B cell (primary cell): ENCODE measurements around the gene CDC42BPG. TPM values are rescaled to one million over a fixed set of nuclear protein-coding genes. Genes with fewer than 3 reads are reported as not detected.

ENCODE experiments used
- ATAC-seq: fragments of 200-7000 bp; cut with Tn5 transposase; one replicate; pipeline ENCODE4 v1.10.0; 2021; ENCODE audit warnings: low read depth, mild to moderate bottlenecking, moderate number of reproducible peaks, moderate library complexity
- CTCF ChIA-PET: fragments of 350-600 bp; sonication (Branson Sonifier 250); formaldehyde crosslinking; loops from one replicate; lab custom pipeline; 2021; ENCODE audit warnings: antibody characterized with exemption, inconsistent platforms; lab: Charles Lee
- POLR2A ChIA-PET: fragments of 350-600 bp; sonication (Branson Sonifier 250); formaldehyde crosslinking; loops from one replicate; lab custom pipeline; 2021; ENCODE audit warnings: antibody characterized with exemption; lab: Charles Lee
- DNase-seq: peaks from one replicate; pipeline ENCODE4 v3.0.0; 2013
- H2AFZ ChIP-seq: 2 replicates; pipeline ENCODE4 v1.6.1; 2012; ENCODE audit warnings: mild to moderate bottlenecking, low read depth, low read length; ENCODE audit not compliant: insufficient read depth, poor library complexity, severe bottlenecking
- H3K27ac ChIP-seq, 2 donors: 1 replicate in 1 of 2; 2 replicates in 1 of 2; pipeline ENCODE4 v1.5.1; 2012 to 2013; ENCODE audit warnings: low read length in 2 of 2, mild to moderate bottlenecking in 2 of 2, moderate library complexity in 1 of 2
- H3K27me3 ChIP-seq, 4 experiments: fragments of 200-600 bp in 1 of 4; sonication (generic) in 1 of 4; replicated peaks in 1 of 4; 1 replicate in 2 of 4; 2 replicates in 2 of 4; pipeline versions ENCODE4 v1.6.1 to v1.7.0; 2013 to 2016; ENCODE audit warnings: low read length in 3 of 4, mild to moderate bottlenecking in 2 of 4, mixed read lengths in 1 of 4, moderate library complexity in 1 of 4; ENCODE audit not compliant: insufficient read depth in 4 of 4, control insufficient read depth in 3 of 4; ENCODE audit errors: control extremely low read depth in 1 of 4
- H3K36me3 ChIP-seq, 2 experiments: replicated peaks in 1 of 2; 1 replicate in 1 of 2; 2 replicates in 1 of 2; pipeline versions ENCODE4 v1.6.1 to v1.7.1; 2013; ENCODE audit warnings: low read length in 1 of 2; ENCODE audit not compliant: insufficient read depth in 2 of 2, control insufficient read depth in 1 of 2; ENCODE audit errors: control extremely low read depth in 1 of 2, extremely low read depth in 1 of 2
- H3K4me1 ChIP-seq, 2 donors: fragments of 200-600 bp in 1 of 2; sonication (generic) in 1 of 2; 1 replicate in 1 of 2; 2 replicates in 1 of 2; pipeline versions ENCODE4 v1.5.1 to v1.6.1; 2013 to 2017; ENCODE audit warnings: low read length in 2 of 2; ENCODE audit not compliant: control insufficient read depth in 2 of 2, insufficient read depth in 2 of 2
- H3K4me2 ChIP-seq: replicated peaks from 2 replicates; pipeline ENCODE3; 2012; ENCODE audit warnings: mild to moderate bottlenecking, low read depth, low read length; ENCODE audit not compliant: poor library complexity, severe bottlenecking
- H3K4me3 ChIP-seq, 5 experiments: fragments of 200-600 bp in 1 of 5; sonication (generic) in 1 of 5; 1 replicate in 3 of 5; 2 replicates in 2 of 5; pipeline versions ENCODE4 v1.5.1 to v1.7.0; 2011 to 2016; ENCODE audit warnings: low read length in 4 of 5, mild to moderate bottlenecking in 4 of 5, low read depth in 2 of 5, control low read depth in 1 of 5, moderate library complexity in 1 of 5; ENCODE audit not compliant: insufficient read depth in 1 of 5; ENCODE audit errors: control extremely low read depth in 1 of 5, extremely low read depth in 1 of 5
- H3K79me2 ChIP-seq: fragments of 200-600 bp; sonication (generic); one replicate; pipeline ENCODE4 v1.6.0; 2016; ENCODE audit warnings: low read length; ENCODE audit not compliant: control insufficient read depth, insufficient read depth
- H3K9ac ChIP-seq: fragments of 200-600 bp; sonication (generic); 2 replicates; pipeline ENCODE4 v1.6.1; 2017; ENCODE audit warnings: mild to moderate bottlenecking, low read length, moderate library complexity
- H3K9me3 ChIP-seq, 3 donors: one replicate each; pipeline versions ENCODE4 v1.6.1 to v1.7.1; 2013; ENCODE audit warnings: low read length in 2 of 3; ENCODE audit not compliant: control insufficient read depth in 2 of 3, insufficient read depth in 1 of 3; ENCODE audit errors: control extremely low read depth in 1 of 3
- H4K20me1 ChIP-seq: 2 replicates; pipeline ENCODE4 v1.6.0; 2012; ENCODE audit warnings: mild to moderate bottlenecking, low read length; ENCODE audit not compliant: insufficient read depth, control insufficient read depth, poor library complexity, severe bottlenecking
- H3K27ac Mint-ChIP-seq: one replicate; pipeline ENCODE4 v1.8.0; 2021; ENCODE audit warnings: mixed read lengths
- H3K27me3 Mint-ChIP-seq: one replicate; pipeline ENCODE4 v1.8.0; 2021; ENCODE audit warnings: mixed read lengths
- H3K4me1 Mint-ChIP-seq: one replicate; pipeline ENCODE4 v1.8.0; 2021; ENCODE audit warnings: mixed read lengths
- H3K4me3 Mint-ChIP-seq: one replicate; pipeline ENCODE4 v1.8.0; 2021; ENCODE audit warnings: mixed read lengths
- H3K9me3 Mint-ChIP-seq: one replicate; pipeline ENCODE4 v1.8.0; 2022; ENCODE audit warnings: mixed read lengths; ENCODE audit not compliant: insufficient read depth
- EZH2 ChIP-seq: IDR thresholded peaks from 2 replicates; pipeline ENCODE4 v1.6.1; 2012; ENCODE audit warnings: borderline replicate concordance, low read depth, mild to moderate bottlenecking, moderate library complexity, low read length; ENCODE audit not compliant: insufficient read depth, poor library complexity, severe bottlenecking
- WGBS: methylation state at CpG from one replicate; pipeline ENCODE4 v1.1.5; 2013; ENCODE audit warnings: missing lambda C conversion rate; ENCODE audit not compliant: insufficient coverage; 5-methylcytosine and 5-hydroxymethylcytosine counted together
- intact Hi-C: fragments of 100-400 bp; cut with micrococcal nuclease; formaldehyde crosslinking; loops from one replicate; pipeline ENCODE4 v1.10.0; 2022
- polyA plus RNA-seq: library from polyadenylated mRNA; depleted of rRNA; stranded (reverse); fragments of >200 nt; gene quantifications from 2 replicates; pipeline ENCODE4 v1.2.3, GENCODE V29; 2012
- total RNA-seq, 2 donors: library from RNA; stranded (reverse); fragments of 120-200 nt in 1 of 2; gene quantifications; 1 replicate in 1 of 2; 2 replicates in 1 of 2; pipeline versions ENCODE4 v1.2.3 to v1.2.4, GENCODE V29; 2013 to 2022
- TF ChIP-seq, protein P1 (sequence below): fragments of 200-600 bp; IDR thresholded peaks from one replicate; pipeline ENCODE4 v1.8.0; 2022; ENCODE audit warnings: antibody characterized with exemption, mild to moderate bottlenecking

CDC42BPG gene
- total and polyA plus RNA-seq, 2 donors (not counting 1 experiment from before 2014, with no cell fraction given) = 3.7 to 8.7 TPM

DNA sequence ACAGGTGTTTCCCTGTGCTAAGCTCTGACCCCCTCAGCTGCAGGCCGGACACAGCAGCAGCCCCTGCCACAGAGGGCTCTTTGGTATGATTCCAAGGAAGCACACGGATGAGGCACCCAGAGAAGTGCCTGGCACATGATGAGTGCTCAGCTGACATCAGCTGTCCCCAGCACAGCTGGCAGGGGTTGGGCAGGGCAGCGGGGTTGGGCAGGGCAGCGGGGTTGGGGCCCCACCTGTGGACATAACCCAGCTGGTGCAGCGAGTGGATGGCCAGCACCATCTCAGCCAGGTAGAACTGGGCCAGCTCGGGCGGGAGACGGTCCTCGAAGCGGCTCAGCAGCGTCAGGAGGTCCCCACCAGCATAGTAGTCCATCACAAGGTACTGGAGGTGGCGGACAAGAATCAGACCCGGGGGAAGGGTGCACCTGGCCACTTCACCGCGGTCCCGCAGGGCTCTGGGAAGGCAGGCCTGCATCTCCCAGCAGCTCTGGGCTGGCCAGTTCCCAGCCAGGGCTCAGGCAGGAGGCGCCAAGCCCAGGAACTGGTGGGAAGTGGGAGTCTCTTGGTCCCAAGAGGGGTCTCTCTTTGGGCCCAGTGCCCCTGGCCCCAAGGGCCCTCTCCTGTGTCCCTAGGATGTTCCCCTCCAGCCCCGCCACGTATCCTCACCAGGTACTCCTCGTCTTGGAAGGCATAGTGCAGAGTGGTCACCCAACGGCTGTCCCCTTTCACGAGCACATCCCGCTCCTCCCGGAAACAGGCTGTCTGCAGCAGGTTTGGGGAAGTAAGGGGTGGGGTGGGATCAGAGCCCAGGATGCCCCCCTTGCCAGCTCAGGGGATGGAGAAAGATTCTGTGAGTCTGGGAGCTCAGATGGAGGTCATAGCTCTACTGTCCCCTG, 4.3 kb downstream of the CDC42BPG start:
- 94% methylated on average over 24 of the region's 24 CpGs for WGBS
- Histone ChIP-seq H3K4me1 (peaks cover 6 to 17% of the 10 kb centered on the region in 2 donors), H3K27ac (no peak overlapping the region), H4K20me1 (no peaks in the 10 kb centered on the region), H3K27me3 (no peaks in the 10 kb centered on the region), H3K4me2 (no peak overlapping the region), H3K4me3 (no peak overlapping the region), H2AFZ (no peak overlapping the region), H3K79me2 (peaks cover 13% of the 10 kb centered on the region), H3K9ac (no peak overlapping the region), H3K36me3 (no peaks in the 10 kb centered on the region), H3K9me3 (no peaks in the 10 kb centered on the region)
- Mint-ChIP-seq H3K4me3 (no peak overlapping the region), H3K27me3 (no peaks in the 10 kb centered on the region), H3K4me1 (peaks cover 9% of the 10 kb centered on the region), H3K27ac (no peak overlapping the region), H3K9me3 (no peaks in the 10 kb centered on the region)
- ChIA-PET POLR2A (interaction anchor here (0.5 to 0.6 kb wide), 2 partner anchors 33 to 256 kb away, joined by 4 to 5 read pairs; no protein-coding TSS in a partner anchor), CTCF (interaction anchor here (0.8 to 0.9 kb wide), 2 partner anchors 21 to 53 kb away, joined by 3 read pairs; no protein-coding TSS in a partner anchor)
- ATAC-seq (no peak), DNase-seq (no peak)
- TF ChIP-seq, protein P1, sequence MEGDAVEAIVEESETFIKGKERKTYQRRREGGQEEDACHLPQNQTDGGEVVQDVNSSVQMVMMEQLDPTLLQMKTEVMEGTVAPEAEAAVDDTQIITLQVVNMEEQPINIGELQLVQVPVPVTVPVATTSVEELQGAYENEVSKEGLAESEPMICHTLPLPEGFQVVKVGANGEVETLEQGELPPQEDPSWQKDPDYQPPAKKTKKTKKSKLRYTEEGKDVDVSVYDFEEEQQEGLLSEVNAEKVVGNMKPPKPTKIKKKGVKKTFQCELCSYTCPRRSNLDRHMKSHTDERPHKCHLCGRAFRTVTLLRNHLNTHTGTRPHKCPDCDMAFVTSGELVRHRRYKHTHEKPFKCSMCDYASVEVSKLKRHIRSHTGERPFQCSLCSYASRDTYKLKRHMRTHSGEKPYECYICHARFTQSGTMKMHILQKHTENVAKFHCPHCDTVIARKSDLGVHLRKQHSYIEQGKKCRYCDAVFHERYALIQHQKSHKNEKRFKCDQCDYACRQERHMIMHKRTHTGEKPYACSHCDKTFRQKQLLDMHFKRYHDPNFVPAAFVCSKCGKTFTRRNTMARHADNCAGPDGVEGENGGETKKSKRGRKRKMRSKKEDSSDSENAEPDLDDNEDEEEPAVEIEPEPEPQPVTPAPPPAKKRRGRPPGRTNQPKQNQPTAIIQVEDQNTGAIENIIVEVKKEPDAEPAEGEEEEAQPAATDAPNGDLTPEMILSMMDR = no peak
- no peak for TF ChIP-seq EZH2
- intact Hi-C loops = loop anchor here (10.0 kb wide), 1 partner anchor 95 kb away; the partner anchor contains the start of gene RASGRP2

DNA sequence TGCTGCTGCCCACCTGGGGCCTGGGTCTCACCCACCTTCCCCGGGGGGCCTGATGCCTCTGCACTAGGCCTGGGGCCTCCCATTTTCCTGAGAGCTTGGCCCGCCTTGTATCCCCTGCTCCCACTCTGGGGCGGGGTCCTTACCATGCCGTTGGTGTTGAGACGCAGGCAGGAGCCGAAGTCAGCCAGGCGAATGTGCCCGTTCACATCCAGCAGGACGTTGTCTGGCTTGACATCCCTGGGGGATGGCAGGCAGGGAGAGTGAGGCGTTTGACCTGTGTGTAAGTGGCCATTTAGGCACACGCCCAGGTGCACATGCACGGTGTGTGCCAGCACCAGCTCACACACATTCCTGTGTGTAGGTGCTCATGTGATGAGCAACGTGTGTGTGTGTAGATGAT, 5.1 kb downstream of the CDC42BPG start:
- no peak overlapping the region for H3K27ac ChIP-seq
- H3K4me1 Mint-ChIP-seq = peaks cover 6% of the 10 kb centered on the region
- no peak overlapping the region for H3K27ac Mint-ChIP-seq
- no peaks in the 10 kb centered on the region for H3K27me3 Mint-ChIP-seq
- no peak for DNase-seq
- TF ChIP-seq EZH2 = no peak
- TF ChIP-seq, protein P1 = no peak
- ATAC-seq = no peak
- H2AFZ ChIP-seq = no peak overlapping the region
- intact Hi-C loops = no loop called here
- POLR2A ChIA-PET = no interaction called here
- no peaks in the 10 kb centered on the region for H3K9me3 Mint-ChIP-seq
- no peaks in the 10 kb centered on the region for H4K20me1 ChIP-seq
- no peak overlapping the region for H3K4me3 ChIP-seq
- CTCF ChIA-PET = interaction anchor here (0.9 kb wide), 1 partner anchor 53 kb away, joined by 3 read pairs; no protein-coding TSS in a partner anchor
- no peak overlapping the region for H3K9ac ChIP-seq
- H3K79me2 ChIP-seq = peaks cover 13% of the 10 kb centered on the region
- no peaks in the 10 kb centered on the region for H3K27me3 ChIP-seq
- no peaks in the 10 kb centered on the region for H3K36me3 ChIP-seq
- H3K4me3 Mint-ChIP-seq = no peak overlapping the region
- H3K4me2 ChIP-seq = no peak overlapping the region
- no peaks in the 10 kb centered on the region for H3K9me3 ChIP-seq
- WGBS = 96% methylated on average over 12 of the region's 13 CpGs
- peaks cover 6 to 12% of the 10 kb centered on the region in 2 donors for H3K4me1 ChIP-seq
